Stimulated activated CD4-positive, alpha-beta T cell treated with anti-CD3 and anti-CD28 coated beads, Interleukin-4, amount 100 ng/mL, for 48 hours (primary cell): Measurements from ENCODE around the gene LTN1.
"Not testable (repeated sequence)": the region's sequence is repeated elsewhere in the genome, so short reads cannot be mapped to it uniquely, and the experiment has no call there.

Experiments used
- DNase-seq, 2 donors: peaks; one replicate each; pipeline ENCODE4 v3.0.0-alpha.2; 2020; ENCODE audit warnings: low read depth in 2 of 2

Gene LTN1

DNA sequence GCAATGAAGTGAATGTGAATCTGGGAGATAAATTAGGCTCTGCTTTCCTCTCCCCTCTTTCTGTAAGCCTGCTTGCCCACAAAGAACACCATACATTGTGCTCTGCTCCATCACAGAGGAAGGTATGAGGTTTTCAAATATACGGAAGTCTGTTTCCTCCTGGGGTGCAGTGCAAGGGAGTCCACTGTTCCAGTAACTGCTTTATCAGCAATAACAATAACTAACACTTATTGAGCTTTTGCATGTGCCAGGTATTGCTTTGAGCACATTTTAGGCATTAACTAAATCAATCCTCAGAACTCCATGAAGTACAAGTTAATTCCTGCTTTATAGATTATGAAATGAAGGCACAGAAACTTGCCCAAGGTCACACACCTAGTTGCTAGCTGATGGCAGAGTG, 10.0 kb downstream of the LTN1 start:
- DNase-seq: no peak

DNA sequence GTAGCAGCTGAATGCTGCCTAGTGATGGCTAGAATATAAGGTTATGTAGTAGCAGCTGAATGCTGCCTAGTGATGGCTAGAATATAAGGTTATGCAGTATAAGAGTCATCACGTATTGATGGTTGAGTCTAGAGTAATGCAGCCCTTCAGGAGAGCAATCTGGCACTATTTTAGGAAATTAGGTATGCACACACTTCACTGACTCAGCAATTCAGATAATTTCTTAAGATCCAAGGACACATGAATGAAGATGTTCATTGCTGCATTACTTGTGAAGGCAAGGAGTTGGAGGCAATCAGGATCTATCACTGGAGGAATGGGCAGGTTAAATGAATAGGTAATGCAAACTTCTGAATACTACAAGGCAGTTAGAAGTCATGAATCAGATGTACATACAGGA, 13.6 kb downstream of the LTN1 start:
- no peak for DNase-seq

DNA sequence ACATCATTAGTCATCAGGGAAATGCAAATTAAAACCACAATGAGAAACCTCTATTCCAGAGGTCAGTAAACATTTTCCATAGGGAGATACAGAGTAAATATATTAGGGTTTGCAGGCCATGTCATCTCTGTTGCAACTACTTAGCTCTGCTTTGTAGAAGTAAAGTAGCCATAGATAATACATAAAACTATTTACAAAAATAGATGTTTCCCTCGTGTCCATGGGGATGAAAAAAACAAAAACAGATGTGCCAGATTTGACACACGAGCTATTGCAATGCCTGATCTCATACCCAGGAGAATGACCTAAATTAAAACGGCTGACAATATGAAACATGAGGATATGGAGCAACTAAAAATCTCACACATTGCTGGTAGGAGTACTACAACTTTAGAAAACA, 17.3 kb downstream of the LTN1 start:
- no peak for DNase-seq

DNA sequence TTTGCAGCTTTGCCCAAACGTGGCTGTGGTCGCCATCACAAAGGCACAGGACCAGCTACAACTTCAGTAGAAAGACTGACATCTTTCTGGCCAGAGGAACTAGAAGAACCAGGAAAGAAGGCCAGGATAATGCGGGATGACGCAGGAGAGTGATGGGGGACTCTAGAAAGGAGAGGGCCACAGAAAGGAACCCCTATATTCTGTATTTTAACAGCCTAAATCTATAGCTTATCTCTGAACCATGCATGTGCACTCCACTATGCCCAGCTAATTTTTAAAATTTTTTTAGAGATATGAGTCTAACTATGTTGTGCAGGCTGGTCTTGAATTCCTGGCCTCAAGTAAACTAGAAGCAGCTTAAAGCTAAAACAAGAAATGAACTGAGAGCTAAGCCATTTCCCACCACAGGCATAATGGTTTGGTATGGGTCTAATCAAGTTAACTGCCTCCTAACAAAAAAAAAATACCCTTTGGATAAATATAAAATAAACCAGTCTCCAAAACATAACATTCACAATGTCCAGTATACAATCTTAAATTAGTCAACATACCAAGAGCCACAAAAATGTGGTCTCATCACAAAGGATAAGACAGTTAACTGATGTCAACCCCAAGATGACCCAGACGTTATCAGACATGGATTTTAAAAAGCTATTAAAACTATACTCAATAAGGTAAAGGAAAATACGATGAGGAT, 18.0 kb downstream of the LTN1 start:
- DNase-seq: no peak

DNA sequence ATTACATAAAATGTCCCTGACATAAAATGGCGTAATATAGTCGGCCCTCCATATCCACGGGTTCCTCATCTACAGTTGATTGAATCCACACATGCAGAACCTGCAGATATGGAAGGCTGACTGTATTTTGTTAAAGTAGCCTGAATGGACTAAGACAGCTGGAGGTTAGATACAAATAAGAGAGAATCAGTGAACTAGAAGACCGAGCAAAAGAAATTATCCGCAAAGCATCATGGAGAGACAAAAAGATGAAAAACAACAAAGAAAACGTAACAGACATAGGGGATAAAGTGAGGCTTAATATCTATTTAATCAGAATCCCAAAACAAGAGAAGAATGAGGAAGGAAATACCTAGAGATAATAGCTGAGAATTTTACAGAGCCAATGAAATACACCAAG, 20.3 kb downstream of the LTN1 start:
- DNase-seq: no peak

DNA sequence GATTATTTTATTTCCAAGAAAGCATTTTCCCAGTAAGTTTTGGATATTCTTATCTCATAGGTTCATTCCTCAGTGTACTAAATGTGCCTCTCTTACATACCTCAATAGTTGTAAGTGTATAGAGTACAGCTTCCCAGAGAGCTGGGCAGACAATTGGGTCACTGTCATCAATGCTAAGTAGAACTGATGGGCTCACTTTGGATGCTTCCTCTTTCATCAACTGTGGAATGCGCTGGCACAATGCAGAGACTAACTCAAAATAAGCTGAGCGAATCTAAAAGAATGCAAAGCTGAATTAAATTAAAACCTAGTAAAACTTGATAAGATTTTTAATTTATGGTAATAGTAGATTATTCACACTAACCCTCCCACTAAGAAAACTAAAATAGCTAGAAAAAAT, 21.5 kb downstream of the LTN1 start:
- DNase-seq: no peak

DNA sequence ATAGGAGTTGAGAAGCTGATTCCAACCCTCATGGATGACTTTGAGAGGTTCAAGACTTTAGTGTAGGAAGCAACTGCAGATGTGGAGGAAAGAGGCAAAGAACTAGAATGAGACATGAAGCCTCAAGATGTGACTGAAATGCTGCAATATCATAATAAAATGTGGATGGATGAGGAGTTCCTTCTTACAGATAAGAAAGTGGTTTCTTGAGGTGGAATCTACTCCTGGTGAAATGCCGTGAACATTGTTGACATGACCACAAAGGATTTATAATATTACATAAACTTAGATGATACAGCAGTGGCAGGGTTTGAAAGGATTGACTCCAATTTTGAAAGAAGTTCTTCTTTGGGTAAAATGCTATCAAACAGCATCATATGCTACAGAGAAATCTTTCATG, 28.8 kb downstream of the LTN1 start:
- no peak for DNase-seq

DNA sequence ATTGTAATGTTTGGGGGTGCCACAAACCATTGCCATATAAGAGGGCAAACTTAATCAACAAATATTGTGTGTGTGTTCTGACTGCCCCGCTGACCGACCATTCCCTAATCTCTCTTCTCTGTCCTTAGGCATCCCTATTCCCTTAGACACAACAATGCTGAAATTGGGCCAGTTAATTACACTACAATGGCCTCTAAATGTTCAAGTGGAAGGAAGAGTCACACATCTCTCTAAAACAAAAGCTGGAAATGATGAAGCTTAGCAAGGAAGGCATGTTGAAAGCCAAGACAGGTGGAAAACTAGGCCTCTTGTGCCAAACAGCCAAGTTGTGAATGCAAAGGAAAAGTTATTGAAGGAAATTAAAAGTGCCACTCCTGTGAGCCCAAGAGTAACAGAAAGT, 30.2 kb downstream of the LTN1 start:
- DNase-seq: no peak

DNA sequence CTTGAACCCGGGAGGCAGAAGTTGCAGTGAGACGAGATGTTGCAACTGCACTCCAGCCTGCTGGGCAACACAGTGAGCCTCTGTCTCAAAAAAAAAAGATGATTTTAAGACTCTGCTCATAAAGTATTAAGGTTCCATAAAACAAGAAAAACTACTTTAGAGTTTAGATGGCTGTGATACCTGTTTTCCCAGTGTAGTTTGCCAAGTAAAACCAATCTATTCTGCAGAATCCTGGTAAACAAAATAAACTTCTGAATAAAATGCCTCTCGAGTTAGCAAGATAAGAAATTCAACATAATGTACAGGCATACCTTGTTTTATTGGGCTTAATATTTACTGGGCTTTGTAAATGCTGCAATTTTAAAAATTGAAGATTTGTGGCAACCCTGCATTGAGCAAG, 30.8 kb downstream of the LTN1 start:
- no peak for DNase-seq

DNA sequence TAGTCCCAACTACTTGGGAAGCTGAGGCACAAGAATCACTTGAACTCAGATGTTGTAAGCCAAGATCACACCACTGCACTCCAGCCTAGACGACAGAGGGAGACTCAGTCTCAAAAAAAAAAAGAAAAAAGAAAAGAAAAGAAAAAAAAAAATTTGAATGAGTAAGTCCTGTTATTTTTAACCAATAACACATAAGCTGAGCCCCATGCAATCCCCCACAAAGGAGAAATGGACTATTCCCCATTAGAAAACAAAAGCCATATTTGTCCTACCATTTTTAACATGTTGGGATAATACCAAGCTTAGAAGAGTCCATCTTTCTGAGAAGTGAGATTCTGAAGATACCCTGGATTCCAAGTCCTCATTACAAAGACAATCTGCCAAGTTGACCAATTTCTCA, 32.4 kb downstream of the LTN1 start:
- no peak for DNase-seq

DNA sequence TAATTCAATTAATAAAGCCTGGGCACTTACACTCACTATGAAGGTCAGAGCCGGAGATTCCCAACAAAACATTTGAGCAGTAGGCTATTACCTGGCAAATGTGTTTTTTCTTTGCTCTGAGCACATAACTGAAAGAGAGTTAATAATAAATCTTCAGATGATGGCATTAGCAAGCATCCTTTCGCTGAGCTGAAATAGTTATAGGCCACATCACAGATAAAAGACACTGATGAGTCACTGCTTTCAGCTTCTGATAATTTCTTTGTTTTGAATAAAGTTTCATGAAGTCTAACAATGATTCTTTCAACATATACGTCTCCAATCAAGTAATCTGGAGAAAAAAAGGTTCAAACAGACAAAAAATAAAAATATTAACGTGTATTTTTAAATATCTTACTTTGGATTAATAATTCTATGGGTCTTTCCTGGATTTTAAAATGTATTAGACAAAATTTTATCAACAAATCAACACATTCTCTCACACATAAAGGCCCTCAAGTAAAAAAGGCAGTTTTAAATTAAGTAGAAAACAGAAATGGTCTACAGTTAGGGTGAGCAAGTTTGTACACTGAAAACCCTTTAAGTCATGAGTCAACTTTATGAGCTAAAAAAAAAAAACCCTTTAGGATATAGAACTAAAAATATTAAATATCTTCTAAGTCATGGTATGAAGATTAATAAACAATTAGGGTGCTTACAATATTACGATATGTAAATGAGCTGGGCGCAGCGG, 33.1 kb downstream of the LTN1 start:
- no peak for DNase-seq

DNA sequence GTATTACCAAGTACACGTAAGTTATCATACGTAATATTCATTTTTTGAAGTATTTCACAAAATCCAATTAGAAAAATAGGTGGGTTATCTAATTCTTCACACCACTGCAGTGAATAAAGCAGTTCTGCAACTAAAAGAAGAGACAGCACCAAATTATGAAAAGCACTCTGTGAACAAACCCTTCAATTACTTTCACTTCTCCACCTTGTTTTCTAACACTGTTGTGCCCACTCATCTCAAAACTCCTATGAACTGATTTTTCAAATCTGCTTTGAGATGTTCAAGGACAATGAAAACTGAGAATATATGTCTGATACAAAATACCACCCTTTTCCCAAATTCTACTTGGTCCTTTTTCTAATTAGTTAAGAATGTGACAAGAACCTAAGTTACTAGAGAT, 39.4 kb downstream of the LTN1 start:
- no peak for DNase-seq

DNA sequence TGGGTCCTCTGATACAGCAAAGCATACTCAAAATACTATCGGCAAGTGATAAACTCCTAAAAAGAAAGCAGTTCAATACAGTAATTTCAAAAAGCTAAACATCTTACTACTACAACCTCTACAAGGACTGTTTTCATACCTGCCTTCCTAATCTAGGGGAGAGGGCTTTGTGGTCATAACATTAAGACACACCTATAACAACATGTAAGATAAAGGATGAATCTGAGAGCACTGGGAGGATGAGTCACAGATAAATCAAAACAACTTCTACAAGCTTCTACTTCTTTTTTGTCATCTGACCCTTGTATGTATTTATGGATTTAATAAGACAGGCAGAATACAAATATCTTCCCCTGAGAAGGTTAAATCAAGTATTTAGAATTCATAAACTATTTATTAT, 40.0 kb downstream of the LTN1 start:
- DNase-seq: no peak

DNA sequence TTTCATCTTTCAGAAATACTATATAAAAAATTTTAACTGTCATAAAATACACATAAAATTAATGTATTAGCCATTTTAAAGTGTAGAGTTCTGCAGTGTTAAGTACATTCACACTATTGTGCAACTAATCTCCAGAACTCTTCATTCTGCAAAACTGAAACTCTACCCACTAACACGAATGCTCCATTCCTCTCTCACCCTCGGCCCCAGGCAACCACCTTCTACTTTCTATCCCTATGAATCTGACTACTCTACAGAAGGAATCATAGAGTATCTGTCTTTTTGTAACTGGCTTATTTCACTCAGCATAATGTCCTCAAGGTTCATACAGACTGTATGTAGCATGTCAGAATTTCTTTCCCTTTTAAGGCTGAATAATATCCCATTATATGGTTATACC, 43.4 kb downstream of the LTN1 start:
- no peak for DNase-seq

DNA sequence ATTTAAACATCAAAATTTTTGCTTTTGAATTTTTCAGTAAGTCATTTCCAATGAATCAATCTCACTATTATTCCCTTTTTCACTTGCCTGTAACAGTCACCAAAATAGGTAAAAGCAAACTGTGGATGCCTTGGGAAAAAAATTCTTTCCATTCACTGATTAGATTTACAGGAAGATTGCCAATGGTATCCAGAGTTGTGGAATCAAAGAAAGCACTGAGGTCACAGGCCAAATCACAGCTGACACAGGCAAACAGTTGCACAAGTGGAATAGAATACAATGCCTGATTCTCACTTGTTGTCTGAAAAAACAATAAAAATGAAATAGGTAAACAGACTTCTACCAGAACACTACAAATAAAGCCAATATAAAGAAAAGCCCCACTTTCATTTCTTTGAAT, 48.4 kb downstream of the LTN1 start:
- DNase-seq: no peak

DNA sequence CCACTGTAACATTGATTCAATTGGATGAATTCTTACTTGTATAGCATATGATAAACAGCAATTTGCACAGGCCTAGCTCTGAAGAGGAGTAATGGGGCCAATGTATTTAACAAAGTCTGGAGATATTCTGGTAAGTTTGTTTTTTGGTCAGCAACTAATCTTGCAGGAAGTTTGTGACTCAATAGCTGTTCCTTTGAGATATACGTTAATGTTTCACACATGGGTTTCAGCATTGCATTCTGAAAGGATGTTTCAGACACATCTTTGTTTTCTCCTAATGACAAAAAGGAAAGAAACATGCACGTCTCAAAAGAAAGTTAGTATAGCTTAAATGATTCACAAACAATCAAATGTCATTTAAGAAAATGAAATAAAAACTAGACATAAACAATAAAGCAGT, 49.0 kb downstream of the LTN1 start:
- no peak for DNase-seq

DNA sequence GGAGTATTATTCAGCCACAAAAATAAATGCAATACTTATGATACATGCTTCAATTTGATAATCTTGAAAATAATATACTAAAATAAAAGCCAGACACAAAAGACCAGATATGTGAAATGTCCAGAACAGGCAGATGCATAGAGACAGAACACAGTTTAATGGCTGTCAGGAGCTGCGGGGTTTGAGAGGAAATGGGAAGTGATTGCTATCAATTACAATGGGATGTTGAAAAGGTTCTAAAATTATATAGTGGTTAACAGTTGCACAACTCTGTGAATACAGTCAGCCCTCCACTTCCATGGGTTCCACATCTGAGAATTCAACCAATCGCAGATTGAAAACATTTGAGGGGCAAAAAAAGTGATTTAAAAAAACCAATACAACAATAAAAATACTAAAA, 54.0 kb downstream of the LTN1 start:
- DNase-seq: no peak

DNA sequence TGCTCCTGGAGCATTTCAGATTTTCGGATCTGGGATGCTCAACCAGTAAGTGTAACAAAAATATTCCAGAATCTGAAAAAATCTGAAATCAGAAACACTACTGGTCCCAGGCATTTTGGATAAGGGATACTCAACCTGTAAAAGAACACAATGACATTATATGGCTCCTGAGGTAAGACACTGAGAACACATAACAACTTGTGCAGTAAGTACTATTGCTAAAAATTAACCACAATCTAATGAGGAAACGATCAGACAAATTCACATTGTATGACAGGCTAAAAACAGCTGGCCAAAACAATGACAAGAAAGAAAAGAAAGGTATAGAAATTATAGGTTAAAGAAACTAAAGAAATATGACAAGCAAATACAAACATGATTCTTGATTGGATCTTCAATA, 54.9 kb downstream of the LTN1 start:
- DNase-seq: no peak

DNA sequence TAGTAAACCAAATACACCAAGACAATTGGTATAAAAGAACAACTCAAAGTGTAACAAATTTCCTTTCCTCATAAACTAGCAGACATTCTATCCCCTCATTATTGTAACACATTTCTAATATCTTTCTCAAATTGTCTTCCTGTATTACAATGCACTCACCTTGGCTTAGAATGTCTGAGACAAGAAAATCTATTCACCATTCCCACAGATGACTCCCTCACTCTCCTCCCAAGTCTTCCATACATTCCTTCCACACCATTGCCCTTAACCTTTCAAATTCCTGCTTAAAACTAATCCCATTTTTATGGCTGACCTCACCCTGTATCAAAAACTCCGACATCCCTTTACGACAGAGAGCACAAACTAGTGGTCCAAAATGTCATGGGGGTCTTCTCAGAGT, 56.0 kb downstream of the LTN1 start:
- DNase-seq: no peak

DNA sequence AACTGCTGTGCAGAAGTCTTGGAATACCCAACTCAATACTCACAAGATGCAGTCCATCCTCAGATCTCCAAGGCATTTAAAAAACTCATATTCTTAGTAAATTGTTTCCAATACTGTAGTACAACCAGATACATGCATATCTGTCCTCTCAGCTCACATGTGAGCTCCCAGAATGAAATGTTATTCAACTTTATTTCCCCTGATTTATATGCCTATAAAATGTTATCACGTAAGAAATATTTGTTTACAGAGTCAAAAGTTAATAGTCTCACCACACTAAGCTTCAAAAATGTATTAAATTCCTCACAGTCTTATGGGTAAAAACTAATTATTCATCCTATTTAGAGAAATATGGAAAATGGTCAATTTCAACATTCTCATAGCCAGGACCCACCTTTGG, 56.6 kb downstream of the LTN1 start:
- no peak for DNase-seq

DNA sequence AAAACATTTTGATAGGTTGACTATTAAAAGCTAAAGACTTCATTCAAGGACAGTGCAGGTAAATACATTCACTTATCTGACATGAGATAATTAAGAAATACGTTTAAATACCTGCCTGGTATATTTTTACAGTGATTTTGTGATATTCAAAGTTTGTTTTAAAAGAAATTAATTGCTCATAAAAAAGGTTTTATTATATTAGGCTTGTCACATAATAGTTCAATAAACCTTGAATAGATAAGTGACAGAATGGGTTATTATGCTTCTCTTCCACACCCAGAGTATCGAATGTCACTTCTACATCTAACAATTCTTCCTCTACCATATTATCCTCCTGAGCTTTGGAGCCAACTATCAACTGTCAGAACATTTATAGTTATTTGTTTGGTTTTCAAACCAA, 60.0 kb downstream of the LTN1 start:
- DNase-seq: no peak

DNA sequence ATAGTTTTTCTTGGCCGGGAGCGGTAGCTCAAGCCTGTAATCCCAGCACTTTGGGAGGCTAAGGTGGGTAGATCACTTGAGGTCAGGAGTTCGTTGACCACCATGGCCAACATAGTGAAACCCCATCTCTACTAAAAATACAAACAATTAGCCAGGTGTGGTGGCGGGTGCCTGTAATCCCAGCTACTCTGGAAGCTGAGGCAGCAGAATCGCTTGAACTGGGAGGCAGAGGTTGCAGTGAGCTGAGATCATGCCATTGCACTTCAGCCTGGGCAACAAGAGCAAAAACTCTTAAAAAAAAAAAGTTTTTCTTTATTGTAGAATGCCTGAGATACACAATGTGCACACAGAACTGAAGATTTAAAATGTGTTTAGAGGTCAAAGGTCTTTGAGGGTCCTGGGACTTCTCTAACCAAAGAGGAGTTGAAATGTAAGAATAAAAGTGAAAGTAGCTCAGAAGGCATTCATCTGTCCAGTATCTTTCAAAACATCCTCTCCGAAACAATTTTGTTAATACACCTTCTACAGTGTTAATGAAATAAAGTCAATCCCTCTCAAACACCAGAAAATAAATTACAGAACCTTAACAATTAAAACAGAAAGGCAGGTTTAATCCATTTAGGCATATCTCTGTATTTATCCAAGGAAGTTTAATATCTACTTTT, 60.8 kb downstream of the LTN1 start:
- DNase-seq: not testable (repeated sequence)
